Cardiac fibroblast (primary cell): ENCODE measurements around the gene OR2V1.

Experiments
- DNase-seq, 2 donors: peaks; one replicate each; pipeline versions ENCODE4 v3.0.0 to v3.0.0-alpha.2; 2010; ENCODE audit warnings: low read depth in 2 of 2
- H3K4me3 ChIP-seq, 2 donors: replicated peaks in 1 of 2; 1 replicate in 1 of 2; 2 replicates in 1 of 2; pipeline ENCODE4 v1.5.1; 2011; ENCODE audit warnings: low read depth in 2 of 2, low read length in 2 of 2, mild to moderate bottlenecking in 2 of 2, moderate library complexity in 1 of 2
- TF ChIP-seq, protein P1 (sequence below): IDR thresholded peaks from one replicate; pipeline ENCODE4 v1.5.1; 2011; ENCODE audit warnings: low read depth, mild to moderate bottlenecking, low read length, inconsistent platforms

Gene OR2V1

DNA sequence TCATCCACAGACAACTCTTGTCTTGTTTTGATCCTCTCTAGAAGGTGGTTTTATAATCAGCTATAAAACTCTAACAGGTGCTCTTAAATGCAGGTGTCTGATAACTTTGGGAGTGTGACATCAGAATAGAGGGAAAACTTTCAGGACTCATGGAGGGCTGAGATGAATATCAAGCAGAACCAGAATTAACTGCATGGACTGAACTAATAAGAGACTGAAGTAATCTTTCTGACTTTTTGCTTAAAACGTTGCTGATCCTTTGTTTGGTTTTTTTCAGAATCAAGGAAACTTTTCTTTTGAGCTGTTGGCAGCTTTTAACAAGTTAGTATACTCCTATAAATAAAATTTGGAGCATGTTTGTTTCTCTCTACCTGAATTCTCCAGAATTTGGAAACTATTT lies 14.2 kb upstream of the OR2V1 start:
- TF ChIP-seq, protein P1, sequence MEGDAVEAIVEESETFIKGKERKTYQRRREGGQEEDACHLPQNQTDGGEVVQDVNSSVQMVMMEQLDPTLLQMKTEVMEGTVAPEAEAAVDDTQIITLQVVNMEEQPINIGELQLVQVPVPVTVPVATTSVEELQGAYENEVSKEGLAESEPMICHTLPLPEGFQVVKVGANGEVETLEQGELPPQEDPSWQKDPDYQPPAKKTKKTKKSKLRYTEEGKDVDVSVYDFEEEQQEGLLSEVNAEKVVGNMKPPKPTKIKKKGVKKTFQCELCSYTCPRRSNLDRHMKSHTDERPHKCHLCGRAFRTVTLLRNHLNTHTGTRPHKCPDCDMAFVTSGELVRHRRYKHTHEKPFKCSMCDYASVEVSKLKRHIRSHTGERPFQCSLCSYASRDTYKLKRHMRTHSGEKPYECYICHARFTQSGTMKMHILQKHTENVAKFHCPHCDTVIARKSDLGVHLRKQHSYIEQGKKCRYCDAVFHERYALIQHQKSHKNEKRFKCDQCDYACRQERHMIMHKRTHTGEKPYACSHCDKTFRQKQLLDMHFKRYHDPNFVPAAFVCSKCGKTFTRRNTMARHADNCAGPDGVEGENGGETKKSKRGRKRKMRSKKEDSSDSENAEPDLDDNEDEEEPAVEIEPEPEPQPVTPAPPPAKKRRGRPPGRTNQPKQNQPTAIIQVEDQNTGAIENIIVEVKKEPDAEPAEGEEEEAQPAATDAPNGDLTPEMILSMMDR: no peak
- no peak for DNase-seq

GRCh38 chr5:181142054-181142453 lies 11.1 kb upstream of the OR2V1 start:
- no peak overlapping the region for H3K4me3 ChIP-seq
- DNase-seq: no peak
- TF ChIP-seq, protein P1: no peak

More for the DNA sequence above, 14.2 kb upstream of the OR2V1 start:
- H3K4me3 ChIP-seq: no peak overlapping the region

- TF ChIP-seq, protein P1: no peak
- no peak overlapping the region for H3K4me3 ChIP-seq
- DNase-seq: no peak
These were observed 9.8 kb upstream of the OR2V1 start for GRCh38 chr5:181140766-181141165.

DNA sequence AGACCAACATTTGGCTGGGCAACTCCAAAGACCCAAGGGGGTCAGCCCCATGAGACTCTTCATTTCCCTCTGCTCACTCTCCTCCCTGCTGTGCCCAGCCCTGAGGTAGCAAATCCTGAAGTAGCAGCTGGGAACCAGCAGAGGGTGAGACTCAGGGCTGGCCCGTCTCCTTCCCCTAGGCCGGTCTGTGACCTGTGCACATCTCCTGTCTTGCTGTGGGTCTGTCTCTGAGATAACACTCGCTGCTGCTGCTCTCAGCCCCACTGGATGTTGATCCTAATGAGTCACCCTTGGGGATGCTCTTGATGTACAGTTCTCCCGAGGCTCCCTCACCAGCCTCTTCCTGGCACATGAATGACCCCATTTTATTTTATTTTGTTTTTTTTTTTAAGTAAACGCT lies 7.3 kb upstream of the OR2V1 start:
- H3K4me3 ChIP-seq: no peak overlapping the region
- DNase-seq: peak in 1 of 2 donors; percentile 21
- TF ChIP-seq, protein P1: no peak

GRCh38 chr5:181136361-181136955 lies 5.5 kb upstream of the OR2V1 start:
- no peak for DNase-seq
- TF ChIP-seq, protein P1: no peak
- H3K4me3 ChIP-seq: no peak overlapping the region

DNA sequence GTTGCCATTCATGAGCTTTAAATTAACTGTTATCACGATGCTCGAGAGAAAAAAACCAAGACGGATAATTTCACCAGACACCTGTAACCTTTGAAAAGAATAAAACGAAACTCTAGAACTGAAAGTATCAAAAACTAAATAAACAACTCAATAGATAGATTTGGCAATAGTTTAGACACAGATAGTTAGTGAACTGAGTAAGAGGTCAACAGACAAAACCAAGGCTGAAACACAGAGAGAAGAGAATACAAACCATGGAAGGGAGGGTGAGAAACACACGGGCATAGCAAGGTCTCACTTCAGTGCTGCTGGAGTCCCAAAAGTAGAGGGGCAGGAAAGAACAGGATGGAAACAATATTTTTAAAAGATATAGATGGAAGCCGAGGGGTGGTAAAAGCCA lies 3.3 kb upstream of the OR2V1 start:
- TF ChIP-seq, protein P1: no peak
- DNase-seq: no peak
- no peak overlapping the region for H3K4me3 ChIP-seq
